IMR-90 (cell line): ENCODE results near the gene ATM.

Source experiments
- BHLHE40 ChIP-seq: fragments of 150-350 bp; IDR thresholded peaks from 2 replicates; pipeline ENCODE4 v1.6.1; 2016; ENCODE audit warnings: mild to moderate bottlenecking, low read depth, low read length
- CEBPB ChIP-seq: IDR thresholded peaks from 2 replicates; pipeline ENCODE4 v1.6.1; 2012; ENCODE audit warnings: low read depth, low read length, improper control_type of control experiment
- CTCF ChIP-seq: conservative IDR thresholded peaks from 2 replicates; pipeline ENCODE4 v1.5.1; 2012; ENCODE audit warnings: mild to moderate bottlenecking, low read depth, low read length, improper control_type of control experiment
- ELK1 ChIP-seq: fragments of 150-350 bp; IDR thresholded peaks from 2 replicates; pipeline ENCODE4 v1.6.1; 2016; ENCODE audit warnings: low read depth, mild to moderate bottlenecking, low read length, moderate library complexity, borderline replicate concordance
- FOS ChIP-seq: fragments of 150-350 bp; IDR thresholded peaks from 2 replicates; pipeline ENCODE4 v1.6.1; 2016; ENCODE audit warnings: low read depth, low read length
- MAFK ChIP-seq: IDR thresholded peaks from 2 replicates; pipeline ENCODE4 v1.6.1; 2012; ENCODE audit warnings: low read depth, low read length, improper control_type of control experiment
- MAZ ChIP-seq: IDR thresholded peaks from 2 replicates; pipeline ENCODE4 v1.6.1; 2012; ENCODE audit warnings: low read depth, mild to moderate bottlenecking, low read length, improper control_type of control experiment, moderate library complexity, borderline replicate concordance
- MXI1 ChIP-seq: IDR thresholded peaks from 2 replicates; pipeline ENCODE4 v1.6.1; 2012; ENCODE audit warnings: low read depth, mild to moderate bottlenecking, low read length, moderate library complexity, borderline replicate concordance
- POLR2A ChIP-seq: IDR thresholded peaks from 2 replicates; pipeline ENCODE4 v1.6.1; 2012; ENCODE audit warnings: mild to moderate bottlenecking, low read depth, low read length
- RAD21 ChIP-seq: IDR thresholded peaks from 2 replicates; pipeline ENCODE4 v1.6.1; 2012; ENCODE audit warnings: low read length, improper control_type of control experiment
- SMC3 ChIP-seq: fragments of 150-350 bp; IDR thresholded peaks from 2 replicates; pipeline ENCODE4 v1.6.1; 2016; ENCODE audit warnings: low read depth, mild to moderate bottlenecking, antibody characterized with exemption, low read length, moderate library complexity
- USF2 ChIP-seq: fragments of 150-350 bp; IDR thresholded peaks from 2 replicates; pipeline ENCODE4 v1.6.1; 2017; ENCODE audit warnings: mild to moderate bottlenecking, antibody characterized with exemption, low read length, low read depth

DNA sequence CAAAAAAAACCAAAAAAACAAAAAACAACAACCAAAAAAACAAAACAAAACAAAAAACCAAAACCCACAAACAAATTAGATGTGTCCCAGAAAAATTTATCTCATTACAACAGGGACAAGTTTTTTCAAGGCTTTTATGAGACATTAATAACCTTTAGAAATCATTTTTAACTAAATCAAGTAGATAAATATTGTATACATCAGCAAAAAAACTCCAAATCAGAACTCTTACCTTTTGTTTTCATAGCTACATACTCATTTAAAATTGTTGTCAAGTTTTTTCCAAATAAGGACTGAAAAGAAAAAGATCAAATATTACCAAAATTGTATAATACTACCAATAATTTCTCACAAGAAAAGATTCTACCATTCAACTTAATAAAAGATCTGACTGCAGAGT is 29.1 kb upstream of the ATM start:
- TF ChIP-seq CTCF (no peak), CEBPB (no peak), MXI1 (no peak), POLR2A (no peak), ELK1 (no peak), MAFK (peak; percentile 89), MAZ (no peak), RAD21 (no peak), BHLHE40 (no peak), USF2 (no peak), FOS (no peak), SMC3 (no peak)
